ENCODE measurements around the gene PCDHB3. TPM values are rescaled to one million over a fixed set of nuclear protein-coding genes. Genes with fewer than 3 reads are reported as not detected.

The PCDHB3 gene
- total and polyA plus RNA-seq, 2 experiments from 2014 or later = 5.2 to 15.3 TPM

Other genes with a start within 250 kb of the PCDHB3 start
- 11.6 and 12.2 TPM in 2 replicates for gene PCDHA10, start 244.6 kb upstream of the PCDHB3 start, total RNA-seq (2014; rRNA removed; shearing (Covaris generic))
- gene PCDHA10, start 244.6 kb upstream of the PCDHB3 start, polyA plus RNA-seq (2016; fragmentation: Nextera tagmentation; extraction: Ambion mirVana) = 3.9 and 4.1 TPM in 2 replicates
- 22.9 and 26.5 TPM in 2 replicates for gene PCDHA11, start 231.5 kb upstream of the PCDHB3 start, total RNA-seq (2014; rRNA removed; shearing (Covaris generic))
- gene PCDHA11, start 231.5 kb upstream of the PCDHB3 start, polyA plus RNA-seq (2016; fragmentation: Nextera tagmentation; extraction: Ambion mirVana) = 8.5 and 11.6 TPM in 2 replicates
- gene PCDHA12, start 225.2 kb upstream of the PCDHB3 start, total RNA-seq (2014; rRNA removed; shearing (Covaris generic)) = 12.7 and 17.7 TPM in 2 replicates
- 5.1 and 5.6 TPM in 2 replicates for gene PCDHA12, start 225.2 kb upstream of the PCDHB3 start, polyA plus RNA-seq (2016; fragmentation: Nextera tagmentation; extraction: Ambion mirVana)
- gene PCDHA13, start 218.3 kb upstream of the PCDHB3 start, total RNA-seq (2014; rRNA removed; shearing (Covaris generic)) = 4.3 and 9.8 TPM in 2 replicates
- gene PCDHA13, start 218.3 kb upstream of the PCDHB3 start, polyA plus RNA-seq (2016; fragmentation: Nextera tagmentation; extraction: Ambion mirVana) = 0.59 and 1.2 TPM in 2 replicates
- gene PCDHAC1, start 174.2 kb upstream of the PCDHB3 start, total RNA-seq (2014; rRNA removed; shearing (Covaris generic)) = 9.9 and 12.1 TPM in 2 replicates
- 0.50 and 0.53 TPM in 2 replicates for gene PCDHAC1, start 174.2 kb upstream of the PCDHB3 start, polyA plus RNA-seq (2016; fragmentation: Nextera tagmentation; extraction: Ambion mirVana)
- 11.8 and 13.1 TPM in 2 replicates for gene PCDHAC2, start 134.0 kb upstream of the PCDHB3 start, total RNA-seq (2014; rRNA removed; shearing (Covaris generic))
- 0.54 and 1.8 TPM in 2 replicates for gene PCDHAC2, start 134.0 kb upstream of the PCDHB3 start, polyA plus RNA-seq (2016; fragmentation: Nextera tagmentation; extraction: Ambion mirVana)
- 0.03 and 0.08 TPM in 2 replicates for gene PCDHB1, start 49.1 kb upstream of the PCDHB3 start, total RNA-seq (2014; rRNA removed; shearing (Covaris generic))
- gene PCDHB1, start 49.1 kb upstream of the PCDHB3 start, polyA plus RNA-seq (2016; fragmentation: Nextera tagmentation; extraction: Ambion mirVana) = 0.05 and 0.09 TPM in 2 replicates
- gene PCDHB2, start 5.9 kb upstream of the PCDHB3 start, total RNA-seq (2014; rRNA removed; shearing (Covaris generic)) = 28.6 and 34.2 TPM in 2 replicates
- gene PCDHB2, start 5.9 kb upstream of the PCDHB3 start, polyA plus RNA-seq (2016; fragmentation: Nextera tagmentation; extraction: Ambion mirVana) = 7.1 and 9.3 TPM in 2 replicates
- 1.7 and 2.7 TPM in 2 replicates for gene PCDHB4, start 21.3 kb downstream of the PCDHB3 start, total RNA-seq (2014; rRNA removed; shearing (Covaris generic))
- gene PCDHB4, start 21.3 kb downstream of the PCDHB3 start, polyA plus RNA-seq (2016; fragmentation: Nextera tagmentation; extraction: Ambion mirVana) = 0.87 and 1.3 TPM in 2 replicates
- 37.7 and 49.7 TPM in 2 replicates for gene PCDHB5, start 34.7 kb downstream of the PCDHB3 start, total RNA-seq (2014; rRNA removed; shearing (Covaris generic))
- 18.7 and 20.0 TPM in 2 replicates for gene PCDHB5, start 34.7 kb downstream of the PCDHB3 start, polyA plus RNA-seq (2016; fragmentation: Nextera tagmentation; extraction: Ambion mirVana)
- 0.23 and 0.52 TPM in 2 replicates for gene PCDHB6, start 49.6 kb downstream of the PCDHB3 start, total RNA-seq (2014; rRNA removed; shearing (Covaris generic))
- gene PCDHB6, start 49.6 kb downstream of the PCDHB3 start, polyA plus RNA-seq (2016; fragmentation: Nextera tagmentation; extraction: Ambion mirVana) = 0.11 and 0.17 TPM in 2 replicates
- gene PCDHB7, start 72.2 kb downstream of the PCDHB3 start, total RNA-seq (2014; rRNA removed; shearing (Covaris generic)) = 0.39 and 1.0 TPM in 2 replicates
- 0.33 and 0.48 TPM in 2 replicates for gene PCDHB7, start 72.2 kb downstream of the PCDHB3 start, polyA plus RNA-seq (2016; fragmentation: Nextera tagmentation; extraction: Ambion mirVana)
- 2.6 and 2.7 TPM in 2 replicates for gene PCDHB8, start 77.3 kb downstream of the PCDHB3 start, total RNA-seq (2014; rRNA removed; shearing (Covaris generic))
- gene PCDHB8, start 77.3 kb downstream of the PCDHB3 start, polyA plus RNA-seq (2016; fragmentation: Nextera tagmentation; extraction: Ambion mirVana) = 0.45 and 0.84 TPM in 2 replicates
- 2.2 and 2.4 TPM in 2 replicates for gene PCDHB16, start 81.9 kb downstream of the PCDHB3 start, total RNA-seq (2014; rRNA removed; shearing (Covaris generic))
- gene PCDHB16, start 81.9 kb downstream of the PCDHB3 start, polyA plus RNA-seq (2016; fragmentation: Nextera tagmentation; extraction: Ambion mirVana) = 0.73 and 0.92 TPM in 2 replicates
- gene PCDHB9, start 86.7 kb downstream of the PCDHB3 start, total RNA-seq (2014; rRNA removed; shearing (Covaris generic)) = 0.63 and 0.78 TPM in 2 replicates
- gene PCDHB9, start 86.7 kb downstream of the PCDHB3 start, polyA plus RNA-seq (2016; fragmentation: Nextera tagmentation; extraction: Ambion mirVana) = 0.27 and 0.45 TPM in 2 replicates
- 0.89 and 2.7 TPM in 2 replicates for gene PCDHB10, start 91.9 kb downstream of the PCDHB3 start, total RNA-seq (2014; rRNA removed; shearing (Covaris generic))
- gene PCDHB10, start 91.9 kb downstream of the PCDHB3 start, polyA plus RNA-seq (2016; fragmentation: Nextera tagmentation; extraction: Ambion mirVana) = 1.6 and 1.7 TPM in 2 replicates
- 0.47 and 1.3 TPM in 2 replicates for gene PCDHB11, start 99.2 kb downstream of the PCDHB3 start, total RNA-seq (2014; rRNA removed; shearing (Covaris generic))
- 0.19 and 0.33 TPM in 2 replicates for gene PCDHB11, start 99.2 kb downstream of the PCDHB3 start, polyA plus RNA-seq (2016; fragmentation: Nextera tagmentation; extraction: Ambion mirVana)
- gene PCDHB12, start 108.2 kb downstream of the PCDHB3 start, total RNA-seq (2014; rRNA removed; shearing (Covaris generic)) = 3.7 and 4.3 TPM in 2 replicates
- gene PCDHB12, start 108.2 kb downstream of the PCDHB3 start, polyA plus RNA-seq (2016; fragmentation: Nextera tagmentation; extraction: Ambion mirVana) = 0.80 and 1.3 TPM in 2 replicates
- 2.4 and 3.5 TPM in 2 replicates for gene PCDHB13, start 113.4 kb downstream of the PCDHB3 start, total RNA-seq (2014; rRNA removed; shearing (Covaris generic))
- gene PCDHB13, start 113.4 kb downstream of the PCDHB3 start, polyA plus RNA-seq (2016; fragmentation: Nextera tagmentation; extraction: Ambion mirVana) = 0.87 and 1.1 TPM in 2 replicates
- gene PCDHB14, start 122.9 kb downstream of the PCDHB3 start, total RNA-seq (2014; rRNA removed; shearing (Covaris generic)) = 3.2 and 4.1 TPM in 2 replicates
- gene PCDHB14, start 122.9 kb downstream of the PCDHB3 start, polyA plus RNA-seq (2016; fragmentation: Nextera tagmentation; extraction: Ambion mirVana) = 0.71 and 0.83 TPM in 2 replicates
- gene PCDHB15, start 144.9 kb downstream of the PCDHB3 start, total RNA-seq (2014; rRNA removed; shearing (Covaris generic)) = 8.0 and 12.1 TPM in 2 replicates
- gene PCDHB15, start 144.9 kb downstream of the PCDHB3 start, polyA plus RNA-seq (2016; fragmentation: Nextera tagmentation; extraction: Ambion mirVana) = 4.9 and 6.1 TPM in 2 replicates
- not detected in 2 replicates for gene SLC25A2, start 203.6 kb downstream of the PCDHB3 start, total RNA-seq (2014; rRNA removed; shearing (Covaris generic))
- not detected in 2 replicates for gene SLC25A2, start 203.6 kb downstream of the PCDHB3 start, polyA plus RNA-seq (2016; fragmentation: Nextera tagmentation; extraction: Ambion mirVana)
- gene TAF7, start 220.3 kb downstream of the PCDHB3 start, total RNA-seq (2014; rRNA removed; shearing (Covaris generic)) = 92.0 and 107 TPM in 2 replicates
- gene TAF7, start 220.3 kb downstream of the PCDHB3 start, polyA plus RNA-seq (2016; fragmentation: Nextera tagmentation; extraction: Ambion mirVana) = 187 and 217 TPM in 2 replicates
- 1.7 and 2.2 TPM in 2 replicates for gene PCDHGA1, start 230.0 kb downstream of the PCDHB3 start, total RNA-seq (2014; rRNA removed; shearing (Covaris generic))
- gene PCDHGA1, start 230.0 kb downstream of the PCDHB3 start, polyA plus RNA-seq (2016; fragmentation: Nextera tagmentation; extraction: Ambion mirVana) = 0.07 and 0.39 TPM in 2 replicates
- 0.82 and 1.0 TPM in 2 replicates for gene PCDHGA2, start 238.3 kb downstream of the PCDHB3 start, total RNA-seq (2014; rRNA removed; shearing (Covaris generic))
- 0.17 and 0.45 TPM in 2 replicates for gene PCDHGA2, start 238.3 kb downstream of the PCDHB3 start, polyA plus RNA-seq (2016; fragmentation: Nextera tagmentation; extraction: Ambion mirVana)
- gene PCDHGA3, start 243.4 kb downstream of the PCDHB3 start, total RNA-seq (2014; rRNA removed; shearing (Covaris generic)) = 0.90 and 1.2 TPM in 2 replicates
- gene PCDHGA3, start 243.4 kb downstream of the PCDHB3 start, polyA plus RNA-seq (2016; fragmentation: Nextera tagmentation; extraction: Ambion mirVana) = 0.28 and 0.63 TPM in 2 replicates
- gene PCDHGB1, start 249.6 kb downstream of the PCDHB3 start, total RNA-seq (2014; rRNA removed; shearing (Covaris generic)) = 8.9 and 9.1 TPM in 2 replicates
- gene PCDHGB1, start 249.6 kb downstream of the PCDHB3 start, polyA plus RNA-seq (2016; fragmentation: Nextera tagmentation; extraction: Ambion mirVana) = 0.52 and 0.74 TPM in 2 replicates